Immature natural killer cell (primary cell): ENCODE results near the gene CD300LG. TPM values are rescaled to one million over a fixed set of nuclear protein-coding genes. Genes with fewer than 3 reads are reported as not detected.
"Not testable (repeated sequence)": the region's sequence is repeated elsewhere in the genome, so short reads cannot be mapped to it uniquely, and the experiment has no call there.

ENCODE experiments used
- DNase-seq, 3 donors: peaks; one replicate each; pipeline ENCODE4 v3.0.0; 2022; ENCODE audit warnings: mixed read lengths in 1 of 3
- H3K27ac Mint-ChIP-seq, 6 donors: one replicate each; pipeline ENCODE4 v1.8.0; 2020; ENCODE audit warnings: mixed read lengths in 6 of 6, mild to moderate bottlenecking in 5 of 6, inconsistent platforms in 4 of 6, moderate library complexity in 3 of 6
- H3K27me3 Mint-ChIP-seq, 3 donors: one replicate each; pipeline ENCODE4 v1.8.0; 2020 to 2021; ENCODE audit warnings: low read depth in 3 of 3, mild to moderate bottlenecking in 3 of 3, mixed read lengths in 3 of 3, moderate library complexity in 3 of 3, inconsistent platforms in 1 of 3
- H3K36me3 Mint-ChIP-seq, 3 donors: one replicate each; pipeline ENCODE4 v1.8.0; 2020; ENCODE audit warnings: mixed read lengths in 3 of 3, inconsistent platforms in 2 of 3, mild to moderate bottlenecking in 2 of 3
- H3K4me1 Mint-ChIP-seq, 2 donors: one replicate each; pipeline ENCODE4 v1.8.0; 2020; ENCODE audit warnings: inconsistent platforms in 2 of 2, mild to moderate bottlenecking in 2 of 2, mixed read lengths in 2 of 2, moderate library complexity in 1 of 2
- H3K4me3 Mint-ChIP-seq, 5 donors: one replicate each; pipeline ENCODE4 v1.8.0; 2020; ENCODE audit warnings: mild to moderate bottlenecking in 5 of 5, mixed read lengths in 5 of 5, inconsistent platforms in 3 of 5, moderate library complexity in 3 of 5
- H3K9me3 Mint-ChIP-seq, 6 donors: one replicate each; pipeline ENCODE4 v1.8.0; 2020; ENCODE audit warnings: mild to moderate bottlenecking in 6 of 6, mixed read lengths in 6 of 6, inconsistent platforms in 4 of 6, moderate library complexity in 3 of 6
- polyA plus RNA-seq, 3 donors: library from polyadenylated mRNA; unstranded; fragments of 300-500 nt; fragmentation: Illumina TruSeq; gene quantifications; one replicate each; pipeline ENCODE4 v1.2.3, GENCODE V29; 2021

Gene CD300LG
- polyA plus RNA-seq, 3 donors from 2014 or later: not detected

DNA sequence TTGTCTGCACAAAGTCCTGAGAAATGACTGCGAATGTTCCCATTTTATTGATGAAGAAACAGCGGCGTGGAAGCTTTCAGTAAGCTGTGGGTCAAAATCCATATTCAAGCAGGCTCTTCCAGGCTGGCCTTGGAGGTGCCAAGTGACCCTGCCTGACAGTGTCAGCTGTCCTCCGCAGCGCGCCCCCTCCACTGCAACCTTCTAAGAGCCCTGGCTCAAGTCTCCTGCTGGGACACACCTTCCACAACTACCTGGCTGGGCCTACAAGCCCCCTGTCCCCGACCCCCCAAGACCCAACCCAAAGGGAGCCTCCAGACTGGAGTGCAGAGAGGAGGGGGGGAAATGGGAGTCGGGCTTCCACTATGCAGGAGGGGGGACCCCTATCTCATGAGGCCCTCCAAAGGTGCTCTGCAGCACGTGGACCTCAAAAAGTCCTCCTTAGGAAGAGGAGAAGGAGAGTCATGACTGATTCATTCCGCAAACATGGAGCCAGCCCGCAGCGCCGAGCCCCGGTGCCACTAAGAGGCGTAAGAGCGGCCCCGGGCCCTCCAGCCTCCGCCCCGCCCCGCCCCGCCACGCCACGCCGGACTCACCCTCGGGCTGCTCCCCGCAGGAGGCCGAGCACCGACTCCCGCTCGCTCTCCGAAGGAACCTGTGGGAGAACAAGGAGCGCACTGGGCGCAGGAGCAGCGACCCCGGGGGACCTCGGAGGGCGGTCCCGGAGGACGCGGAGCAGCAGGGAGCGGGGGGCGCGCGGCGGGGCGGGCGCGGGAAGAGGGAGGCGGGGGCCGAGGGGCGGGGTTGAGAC, 14.6 kb upstream of the CD300LG start:
- no peak overlapping the region for H3K27ac Mint-ChIP-seq
- H3K9me3 Mint-ChIP-seq: peaks cover 0 to 2% (median 0%) of the 10 kb centered on the region in 6 donors
- no peaks in the 10 kb centered on the region for H3K36me3 Mint-ChIP-seq
- peaks cover 10 to 11% of the 10 kb centered on the region in 2 donors for H3K4me1 Mint-ChIP-seq
- no peak for DNase-seq
- H3K27me3 Mint-ChIP-seq: peaks cover 16 to 26% (median 23%) of the 10 kb centered on the region in 3 donors
- peak overlapping the region; percentile 73 to 83 (median 77) for H3K4me3 Mint-ChIP-seq

DNA sequence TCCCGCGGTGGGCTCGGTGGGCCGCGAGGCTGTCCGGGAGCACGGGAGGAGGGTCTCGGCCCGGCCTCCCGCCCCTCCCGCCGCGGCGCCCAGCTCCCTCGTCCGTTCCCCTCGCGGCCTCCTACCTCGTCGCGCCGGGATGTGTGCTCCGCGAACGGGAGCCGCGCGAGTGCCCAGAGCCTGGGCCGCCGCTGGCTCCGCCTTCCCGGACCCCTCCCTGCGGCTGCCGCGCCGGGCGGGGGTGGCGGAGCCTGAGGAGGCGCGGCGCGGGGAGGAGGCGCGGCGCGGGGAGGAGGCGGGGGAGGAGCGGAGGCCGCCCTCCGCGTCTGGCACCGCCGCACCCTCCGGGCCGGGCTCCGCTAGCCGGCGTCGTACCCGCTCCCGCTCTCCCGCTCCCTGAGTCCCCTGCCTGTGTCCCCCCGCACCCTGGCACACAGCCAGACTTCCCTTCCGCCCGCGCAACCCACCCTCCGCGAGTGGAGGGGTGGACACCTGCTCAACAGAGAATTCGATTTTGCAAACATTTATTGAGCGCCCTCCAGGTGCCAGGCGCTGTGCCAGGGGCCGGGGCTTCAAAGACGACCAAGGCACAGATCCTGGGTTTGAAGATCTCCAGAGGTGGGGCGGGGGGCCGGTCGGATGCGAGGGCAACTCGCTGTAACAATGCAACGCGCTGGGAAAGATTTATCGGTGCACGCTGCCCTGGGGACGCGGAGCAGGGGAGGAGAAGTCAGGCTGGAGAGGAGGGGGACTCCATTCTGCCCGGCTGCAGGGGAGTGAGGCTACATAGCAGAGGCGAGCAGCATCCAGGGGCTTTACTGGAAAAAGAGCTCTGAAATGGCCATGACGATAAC, 13.8 kb upstream of the CD300LG start, which contains the start of gene MPP3:
Gene MPP3, minus strand, starts transcription at position 171 of the 854 bp plus-strand sequence. CDS start 1,240 bp downstream, outside the sequence.
- DNase-seq: peak; percentile 29 to 49 (median 32)
- H3K9me3 Mint-ChIP-seq: peaks cover 0 to 2% (median 0%) of the 10 kb centered on the region in 6 donors
- peaks cover 10 to 11% of the 10 kb centered on the region in 2 donors for H3K4me1 Mint-ChIP-seq
- no peaks in the 10 kb centered on the region for H3K36me3 Mint-ChIP-seq
- H3K27ac Mint-ChIP-seq: peak within 1 kb of the TSS in 1 of 6 donors; percentile 40
- H3K27me3 Mint-ChIP-seq: peaks cover 16 to 26% (median 26%) of the 10 kb centered on the region in 3 donors
- H3K4me3 Mint-ChIP-seq: peak within 1 kb of the TSS; percentile 74 to 83 (median 78)

- peaks cover 16 to 26% (median 26%) of the 10 kb centered on the region in 3 donors for H3K27me3 Mint-ChIP-seq
- no peak for DNase-seq
- H3K4me3 Mint-ChIP-seq: peak overlapping the region; percentile 36 to 78 (median 74)
- peaks cover 10 to 11% of the 10 kb centered on the region in 2 donors for H3K4me1 Mint-ChIP-seq
- no peak overlapping the region for H3K27ac Mint-ChIP-seq
- peaks cover 0 to 2% (median 0%) of the 10 kb centered on the region in 6 donors for H3K9me3 Mint-ChIP-seq
- no peaks in the 10 kb centered on the region for H3K36me3 Mint-ChIP-seq
These were observed 12.9 kb upstream of the CD300LG start for GRCh38 chr17:43834106-43834505.

DNA sequence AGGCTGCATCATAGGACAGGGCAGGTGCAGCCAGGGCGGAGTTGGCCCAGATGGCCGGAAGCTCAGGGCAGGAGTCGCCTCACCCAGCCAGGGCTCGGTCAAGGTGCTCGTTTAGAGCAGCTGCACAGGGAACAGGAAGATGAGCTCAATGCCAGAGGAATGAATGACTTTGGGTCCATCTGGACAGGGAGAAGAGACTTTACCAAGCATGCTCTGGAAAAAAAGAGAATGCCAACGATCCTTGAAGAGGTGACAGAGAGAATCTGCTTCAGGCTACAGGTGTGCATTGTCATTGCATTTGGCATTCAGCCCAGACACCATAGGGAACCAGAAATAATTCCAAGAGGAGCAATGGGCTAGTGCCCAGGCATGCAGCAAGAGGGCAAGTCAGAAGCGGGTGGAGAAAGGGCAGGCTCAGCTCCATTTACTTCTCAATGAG, 7.3 kb upstream of the CD300LG start:
- H3K36me3 Mint-ChIP-seq: no peaks in the 10 kb centered on the region
- H3K27me3 Mint-ChIP-seq: peaks cover 9 to 13% (median 12%) of the 10 kb centered on the region in 3 donors
- H3K9me3 Mint-ChIP-seq: no peaks in the 10 kb centered on the region
- H3K4me1 Mint-ChIP-seq: no peaks in the 10 kb centered on the region
- no peak overlapping the region for H3K27ac Mint-ChIP-seq
- H3K4me3 Mint-ChIP-seq: no peak overlapping the region
- no peak for DNase-seq

DNA sequence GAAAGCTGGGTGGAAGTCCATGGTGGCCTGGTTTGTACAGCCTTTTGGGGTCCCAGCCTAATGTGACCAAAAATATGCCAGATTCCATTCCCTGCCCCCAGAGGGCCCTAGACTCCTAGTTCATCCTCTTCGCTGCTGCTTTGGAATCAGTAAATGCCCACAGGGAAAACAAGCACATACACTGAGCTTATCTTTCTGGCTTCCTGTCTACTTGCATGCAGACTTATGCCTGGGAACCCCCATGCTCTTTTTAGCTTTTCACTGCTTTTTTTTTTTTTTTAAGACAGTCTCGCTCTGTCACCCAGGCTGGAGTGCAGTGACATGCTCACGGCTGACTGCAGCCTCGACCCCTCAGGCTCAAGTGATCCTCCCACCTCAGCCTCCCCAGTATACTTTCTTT, 6.2 kb upstream of the CD300LG start:
- Mint-ChIP-seq H3K4me3 (no peak overlapping the region), H3K4me1 (no peaks in the 10 kb centered on the region), H3K27ac (no peak overlapping the region), H3K9me3 (no peaks in the 10 kb centered on the region), H3K36me3 (no peaks in the 10 kb centered on the region), H3K27me3 (peaks cover 7 to 10% (median 7%) of the 10 kb centered on the region in 3 donors)
- no peak for DNase-seq

DNA sequence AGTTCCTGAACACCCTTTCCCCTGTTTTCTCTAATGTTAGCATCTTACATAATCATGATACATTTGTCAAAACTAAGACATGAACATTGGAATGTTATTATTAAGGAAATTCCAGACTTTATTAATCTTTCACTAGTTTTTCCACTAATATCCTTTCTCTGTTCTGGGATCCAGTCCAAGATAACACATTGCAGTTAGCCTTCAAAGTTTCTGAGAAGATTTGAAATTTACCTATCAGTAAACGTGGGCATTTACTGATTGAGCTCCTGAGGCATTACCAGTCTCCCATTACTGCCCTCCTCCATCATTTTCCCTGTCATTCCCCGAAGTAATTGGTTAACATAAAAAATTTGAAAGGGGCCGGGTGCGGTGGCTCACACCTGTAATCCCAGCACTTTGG, 5.7 kb upstream of the CD300LG start:
- Mint-ChIP-seq H3K27me3 (peaks cover 4 to 8% (median 5%) of the 10 kb centered on the region in 3 donors), H3K4me1 (peaks cover 0 to 4% of the 10 kb centered on the region in 2 donors), H3K36me3 (no peaks in the 10 kb centered on the region), H3K4me3 (no peak overlapping the region), H3K27ac (no peak overlapping the region), H3K9me3 (no peaks in the 10 kb centered on the region)
- DNase-seq: no peak

- not testable (repeated sequence) for H3K4me3 Mint-ChIP-seq, H3K4me1 Mint-ChIP-seq, H3K27ac Mint-ChIP-seq, H3K9me3 Mint-ChIP-seq, H3K27me3 Mint-ChIP-seq, DNase-seq, H3K36me3 Mint-ChIP-seq
These were observed 4.6 kb upstream of the CD300LG start for GRCh38 chr17:43842091-43842974.

DNA sequence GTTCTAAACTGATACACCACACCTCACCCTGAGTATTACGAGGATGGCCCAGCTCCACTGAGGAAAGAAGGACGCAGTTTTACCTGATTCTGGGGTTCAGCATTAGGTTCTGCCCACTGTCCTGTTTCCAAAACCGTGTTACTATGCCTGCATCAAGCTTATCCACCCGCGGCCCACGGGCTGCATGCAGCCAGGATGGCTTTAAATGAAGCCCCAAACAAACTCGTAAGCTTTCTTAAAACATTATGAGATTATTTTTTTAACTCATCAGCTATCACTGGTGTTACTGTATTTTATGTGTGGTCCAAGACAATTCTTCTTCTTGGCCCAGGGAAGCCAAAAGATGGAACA, 4.0 kb upstream of the CD300LG start:
- peaks cover 0 to 5% of the 10 kb centered on the region in 2 donors for H3K4me1 Mint-ChIP-seq
- no peak for DNase-seq
- no peaks in the 10 kb centered on the region for H3K9me3 Mint-ChIP-seq
- peaks cover 2 to 10% (median 2%) of the 10 kb centered on the region in 3 donors for H3K27me3 Mint-ChIP-seq
- H3K36me3 Mint-ChIP-seq: no peaks in the 10 kb centered on the region
- H3K4me3 Mint-ChIP-seq: no peak overlapping the region
- H3K27ac Mint-ChIP-seq: no peak overlapping the region

- Mint-ChIP-seq H3K4me3 (no peak overlapping the region), H3K27me3 (peaks cover 5 to 10% (median 6%) of the 10 kb centered on the region in 3 donors), H3K27ac (no peak overlapping the region), H3K36me3 (no peaks in the 10 kb centered on the region), H3K9me3 (no peaks in the 10 kb centered on the region), H3K4me1 (peaks cover 0 to 5% of the 10 kb centered on the region in 2 donors)
- DNase-seq: no peak
These were observed 2.7 kb upstream of the CD300LG start for GRCh38 chr17:43844241-43844640.

- no peaks in the 10 kb centered on the region for H3K36me3 Mint-ChIP-seq
- H3K9me3 Mint-ChIP-seq: no peaks in the 10 kb centered on the region
- H3K27ac Mint-ChIP-seq: no peak overlapping the region
- peaks cover 5 to 13% (median 6%) of the 10 kb centered on the region in 3 donors for H3K27me3 Mint-ChIP-seq
- DNase-seq: no peak
- H3K4me3 Mint-ChIP-seq: no peak overlapping the region
- peaks cover 0 to 5% of the 10 kb centered on the region in 2 donors for H3K4me1 Mint-ChIP-seq
These were observed 1.2 kb upstream of the CD300LG start for GRCh38 chr17:43845766-43846165.

GRCh38 chr17:43846221-43846712, 709 bp upstream of the CD300LG start:
- Mint-ChIP-seq H3K36me3 (no peaks in the 10 kb centered on the region), H3K27me3 (peaks cover 5 to 13% (median 6%) of the 10 kb centered on the region in 3 donors), H3K4me1 (peaks cover 0 to 5% of the 10 kb centered on the region in 2 donors), H3K27ac (no peak overlapping the region), H3K4me3 (no peak overlapping the region), H3K9me3 (no peaks in the 10 kb centered on the region)
- peak; percentile 43 to 55 (median 48) for DNase-seq

DNA sequence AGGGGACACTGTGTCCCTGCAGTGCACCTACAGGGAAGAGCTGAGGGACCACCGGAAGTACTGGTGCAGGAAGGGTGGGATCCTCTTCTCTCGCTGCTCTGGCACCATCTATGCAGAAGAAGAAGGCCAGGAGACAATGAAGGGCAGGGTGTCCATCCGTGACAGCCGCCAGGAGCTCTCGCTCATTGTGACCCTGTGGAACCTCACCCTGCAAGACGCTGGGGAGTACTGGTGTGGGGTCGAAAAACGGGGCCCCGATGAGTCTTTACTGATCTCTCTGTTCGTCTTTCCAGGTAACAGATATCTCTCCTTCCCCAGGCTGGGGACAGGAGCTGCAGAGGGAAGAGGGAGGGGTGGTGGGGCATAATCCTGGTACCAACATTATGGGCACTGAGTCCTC, 1.6 kb downstream of the CD300LG start:
- H3K9me3 Mint-ChIP-seq: no peaks in the 10 kb centered on the region

DNA sequence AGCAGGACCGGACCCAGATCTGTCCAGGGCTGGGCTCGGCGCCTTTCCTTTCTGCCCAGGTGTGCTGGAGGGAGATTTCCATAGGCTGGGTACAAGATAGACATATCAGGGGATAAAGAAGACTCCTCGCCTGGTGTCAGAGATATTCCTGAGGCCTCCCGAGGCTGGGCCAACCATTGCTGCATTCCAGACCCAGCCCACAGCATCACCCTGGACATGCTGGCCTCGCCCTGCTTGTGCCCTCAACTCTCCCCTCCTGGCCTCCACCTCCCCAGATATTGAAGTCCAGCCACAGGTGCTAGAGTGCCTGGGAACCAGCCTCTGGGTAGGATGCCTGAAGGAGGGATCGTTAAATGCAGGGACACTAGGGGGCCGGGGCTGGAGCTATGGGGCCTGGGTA, 2.1 kb downstream of the CD300LG start:
- Mint-ChIP-seq H3K27me3 (peaks cover 4 to 13% (median 6%) of the 10 kb centered on the region in 3 donors), H3K36me3 (no peaks in the 10 kb centered on the region), H3K4me1 (peaks cover 0 to 5% of the 10 kb centered on the region in 2 donors), H3K27ac (no peak overlapping the region), H3K4me3 (no peak overlapping the region), H3K9me3 (no peaks in the 10 kb centered on the region)
- DNase-seq: no peak

More for the DNA sequence above, 1.6 kb downstream of the CD300LG start:
- H3K27me3 Mint-ChIP-seq: peaks cover 4 to 13% (median 6%) of the 10 kb centered on the region in 3 donors
- H3K27ac Mint-ChIP-seq: no peak overlapping the region
- H3K4me1 Mint-ChIP-seq: peaks cover 0 to 5% of the 10 kb centered on the region in 2 donors
- no peaks in the 10 kb centered on the region for H3K36me3 Mint-ChIP-seq
- no peak overlapping the region for H3K4me3 Mint-ChIP-seq
- no peak for DNase-seq
